CD14-positive monocyte (primary cell): Measurements from ENCODE around the gene SRI. TPM values are rescaled to one million over a fixed set of nuclear protein-coding genes. Genes with fewer than 3 reads are reported as not detected.
A peak's percentile ranks its signal among the peaks of the same experiment; 100 is the strongest.

Experiments
- DNase-seq, 3 donors: peaks; one replicate each; pipeline ENCODE4 v3.0.0-alpha.2; 2011 to 2022
- H2AFZ ChIP-seq: 2 replicates; pipeline ENCODE4 v1.6.0; 2012; ENCODE audit warnings: mild to moderate bottlenecking, low read depth, low read length, inconsistent platforms; ENCODE audit not compliant: insufficient read depth, poor library complexity, severe bottlenecking
- H3K27ac ChIP-seq, 2 donors: 1 replicate in 1 of 2; 2 replicates in 1 of 2; pipeline ENCODE4 v1.5.1; 2012 to 2013; ENCODE audit warnings: low read length in 2 of 2, control low read depth in 1 of 2, inconsistent platforms in 1 of 2, low read depth in 1 of 2, mild to moderate bottlenecking in 1 of 2
- H3K27me3 ChIP-seq, 2 donors: one replicate each; pipeline versions ENCODE4 v1.6.0 to v1.6.1; 2011 to 2013; ENCODE audit warnings: low read length in 2 of 2; ENCODE audit not compliant: control insufficient read depth in 2 of 2, insufficient read depth in 2 of 2
- H3K36me3 ChIP-seq, 2 donors: replicated peaks in 1 of 2; 1 replicate in 1 of 2; 2 replicates in 1 of 2; pipeline versions ENCODE4 v1.5.1 to v1.6.1; 2012 to 2013; ENCODE audit warnings: low read length in 2 of 2, control low read depth in 1 of 2, inconsistent platforms in 1 of 2, mild to moderate bottlenecking in 1 of 2; ENCODE audit not compliant: insufficient read depth in 2 of 2, control insufficient read depth in 1 of 2
- H3K4me1 ChIP-seq, 2 donors: 1 replicate in 1 of 2; 2 replicates in 1 of 2; pipeline versions ENCODE4 v1.5.1 to v1.6.1; 2012 to 2013; ENCODE audit warnings: low read length in 2 of 2, control low read depth in 1 of 2, inconsistent platforms in 1 of 2, mild to moderate bottlenecking in 1 of 2, moderate library complexity in 1 of 2; ENCODE audit not compliant: insufficient read depth in 2 of 2, control insufficient read depth in 1 of 2
- H3K4me2 ChIP-seq: replicated peaks from 2 replicates; pipeline ENCODE3; 2012; ENCODE audit warnings: low read length, moderate library complexity, mild to moderate bottlenecking; ENCODE audit not compliant: poor library complexity, severe bottlenecking; ENCODE audit errors: extremely low read depth
- H3K4me3 ChIP-seq, 3 experiments: fragments of 200-600 bp in 1 of 3; sonication (generic) in 1 of 3; replicated peaks in 1 of 3; 1 replicate in 2 of 3; 2 replicates in 1 of 3; pipeline ENCODE4 v1.5.1; 2011 to 2013; ENCODE audit warnings: low read length in 3 of 3, mild to moderate bottlenecking in 3 of 3, control low read depth in 2 of 3, low read depth in 2 of 3, inconsistent platforms in 1 of 3, moderate library complexity in 1 of 3
- H3K79me2 ChIP-seq: 2 replicates; pipeline ENCODE4 v1.6.0; 2012; ENCODE audit warnings: mild to moderate bottlenecking, control low read depth, inconsistent platforms, low read length, moderate library complexity; ENCODE audit not compliant: insufficient read depth
- H3K9ac ChIP-seq: 2 replicates; pipeline ENCODE4 v1.6.0; 2017; ENCODE audit warnings: low read length, mild to moderate bottlenecking; ENCODE audit not compliant: insufficient read depth, poor library complexity, severe bottlenecking
- H3K9me3 ChIP-seq, 2 donors: replicated peaks in 1 of 2; 1 replicate in 1 of 2; 2 replicates in 1 of 2; pipeline versions ENCODE4 v1.5.1 to v1.6.1; 2012 to 2013; ENCODE audit warnings: low read length in 2 of 2, control low read depth in 1 of 2; ENCODE audit not compliant: control insufficient read depth in 1 of 2, insufficient read depth in 1 of 2
- H4K20me1 ChIP-seq: 2 replicates; pipeline ENCODE4 v1.6.0; 2012; ENCODE audit warnings: mild to moderate bottlenecking, low read length, control low read depth, moderate library complexity; ENCODE audit not compliant: insufficient read depth
- H3K27ac Mint-ChIP-seq, 7 donors: one replicate each; pipeline ENCODE4 v1.8.0; 2020; ENCODE audit warnings: mild to moderate bottlenecking in 7 of 7, mixed read lengths in 7 of 7, moderate library complexity in 6 of 7, inconsistent platforms in 2 of 7
- H3K27me3 Mint-ChIP-seq, 3 donors: one replicate each; pipeline ENCODE4 v1.8.0; 2021 to 2022; ENCODE audit warnings: low read depth in 3 of 3, mild to moderate bottlenecking in 3 of 3, mixed read lengths in 3 of 3, moderate library complexity in 3 of 3, inconsistent platforms in 1 of 3
- H3K36me3 Mint-ChIP-seq, 2 donors: one replicate each; pipeline ENCODE4 v1.8.0; 2020; ENCODE audit warnings: mixed read lengths in 2 of 2, inconsistent platforms in 1 of 2, mild to moderate bottlenecking in 1 of 2
- H3K4me1 Mint-ChIP-seq: one replicate; pipeline ENCODE4 v1.8.0; 2020; ENCODE audit warnings: mild to moderate bottlenecking, mixed read lengths
- H3K4me3 Mint-ChIP-seq, 2 donors: one replicate each; pipeline ENCODE4 v1.8.0; 2020; ENCODE audit warnings: mild to moderate bottlenecking in 2 of 2, mixed read lengths in 2 of 2, moderate library complexity in 1 of 2
- H3K9me3 Mint-ChIP-seq, 7 donors: one replicate each; pipeline ENCODE4 v1.8.0; 2020 to 2022; ENCODE audit warnings: mixed read lengths in 7 of 7, mild to moderate bottlenecking in 6 of 7, moderate library complexity in 6 of 7, inconsistent platforms in 2 of 7
- WGBS: methylation state at CpG from one replicate; pipeline ENCODE4 v1.1.5; 2013; ENCODE audit warnings: missing lambda C conversion rate; ENCODE audit not compliant: insufficient coverage; 5-methylcytosine and 5-hydroxymethylcytosine counted together
- intact Hi-C, 2 donors: fragments of 100-400 bp; cut with micrococcal nuclease; formaldehyde crosslinking; loops; one replicate each; pipeline versions ENCODE4 v1.15.0 to v1.15.1; 2023
- polyA plus RNA-seq, 3 donors: library from polyadenylated mRNA; depleted of rRNA in 1 of 3; unstranded in 2 of 3; stranded (reverse) in 1 of 3; fragments of 300-500 nt in 2 of 3; fragments of >200 nt in 1 of 3; fragmentation: Illumina TruSeq in 2 of 3; gene quantifications; 1 replicate in 2 of 3; 2 replicates in 1 of 3; pipeline ENCODE4 v1.2.3, GENCODE V29; 2012 to 2021
- TF ChIP-seq, protein P1 (sequence below): fragments of 200-600 bp; IDR thresholded peaks from one replicate; pipeline ENCODE4 v1.8.0; 2022; ENCODE audit warnings: antibody characterized with exemption, mild to moderate bottlenecking

Gene SRI
- polyA plus RNA-seq, 3 donors: 53.0 to 238 (median 216) TPM

DNA sequence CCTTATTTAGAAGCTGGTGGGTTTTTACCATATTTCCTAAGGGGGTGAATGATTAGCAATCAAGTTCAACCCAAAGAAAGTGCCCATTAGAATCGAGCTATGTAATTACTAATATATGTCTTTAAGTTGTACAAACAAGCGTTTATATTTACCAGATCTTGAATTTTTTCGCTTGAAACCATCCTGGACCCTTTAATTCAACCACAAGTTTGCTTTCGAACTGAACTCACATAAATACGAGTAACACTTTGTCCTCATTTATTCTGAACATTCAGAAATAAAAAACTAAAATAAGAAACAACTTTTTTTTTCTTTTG, 1.5 kb downstream of the SRI start:
- Mint-ChIP-seq H3K4me1 (peaks cover 38% of the 10 kb centered on the region), H3K36me3 (peaks cover 24 to 25% of the 10 kb centered on the region in 2 donors), H3K9me3 (no peaks in the 10 kb centered on the region), H3K4me3 (peak overlapping the region; percentile 92 to 98), H3K27ac (peak overlapping the region; percentile 77 to 97 (median 95)), H3K27me3 (peaks cover 0 to 1% (median 0%) of the 10 kb centered on the region in 3 donors)
- intact Hi-C loops: no loop called here
- TF ChIP-seq, protein P1, sequence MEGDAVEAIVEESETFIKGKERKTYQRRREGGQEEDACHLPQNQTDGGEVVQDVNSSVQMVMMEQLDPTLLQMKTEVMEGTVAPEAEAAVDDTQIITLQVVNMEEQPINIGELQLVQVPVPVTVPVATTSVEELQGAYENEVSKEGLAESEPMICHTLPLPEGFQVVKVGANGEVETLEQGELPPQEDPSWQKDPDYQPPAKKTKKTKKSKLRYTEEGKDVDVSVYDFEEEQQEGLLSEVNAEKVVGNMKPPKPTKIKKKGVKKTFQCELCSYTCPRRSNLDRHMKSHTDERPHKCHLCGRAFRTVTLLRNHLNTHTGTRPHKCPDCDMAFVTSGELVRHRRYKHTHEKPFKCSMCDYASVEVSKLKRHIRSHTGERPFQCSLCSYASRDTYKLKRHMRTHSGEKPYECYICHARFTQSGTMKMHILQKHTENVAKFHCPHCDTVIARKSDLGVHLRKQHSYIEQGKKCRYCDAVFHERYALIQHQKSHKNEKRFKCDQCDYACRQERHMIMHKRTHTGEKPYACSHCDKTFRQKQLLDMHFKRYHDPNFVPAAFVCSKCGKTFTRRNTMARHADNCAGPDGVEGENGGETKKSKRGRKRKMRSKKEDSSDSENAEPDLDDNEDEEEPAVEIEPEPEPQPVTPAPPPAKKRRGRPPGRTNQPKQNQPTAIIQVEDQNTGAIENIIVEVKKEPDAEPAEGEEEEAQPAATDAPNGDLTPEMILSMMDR: no peak
- peak; percentile 34 to 83 (median 68) for DNase-seq
- H3K36me3 ChIP-seq: peaks cover 28 to 37% of the 10 kb centered on the region in 2 donors
- peaks cover 44% of the 10 kb centered on the region for H3K79me2 ChIP-seq
- peaks cover 18% of the 10 kb centered on the region for H4K20me1 ChIP-seq
- peak overlapping the region; percentile 82 for H3K9ac ChIP-seq
- H3K9me3 ChIP-seq: no peaks in the 10 kb centered on the region
- H3K4me3 ChIP-seq: peak overlapping the region; percentile 59 to 91 (median 86)
- peak overlapping the region; percentile 93 for H3K4me2 ChIP-seq
- WGBS: 24% methylated on average over 3 of the region's 5 CpGs
- H3K27me3 ChIP-seq: no peaks in the 10 kb centered on the region
- H2AFZ ChIP-seq: peak overlapping the region; percentile 83
- peaks cover 23 to 32% of the 10 kb centered on the region in 2 donors for H3K4me1 ChIP-seq
- H3K27ac ChIP-seq: peak overlapping the region; percentile 76 to 94

DNA sequence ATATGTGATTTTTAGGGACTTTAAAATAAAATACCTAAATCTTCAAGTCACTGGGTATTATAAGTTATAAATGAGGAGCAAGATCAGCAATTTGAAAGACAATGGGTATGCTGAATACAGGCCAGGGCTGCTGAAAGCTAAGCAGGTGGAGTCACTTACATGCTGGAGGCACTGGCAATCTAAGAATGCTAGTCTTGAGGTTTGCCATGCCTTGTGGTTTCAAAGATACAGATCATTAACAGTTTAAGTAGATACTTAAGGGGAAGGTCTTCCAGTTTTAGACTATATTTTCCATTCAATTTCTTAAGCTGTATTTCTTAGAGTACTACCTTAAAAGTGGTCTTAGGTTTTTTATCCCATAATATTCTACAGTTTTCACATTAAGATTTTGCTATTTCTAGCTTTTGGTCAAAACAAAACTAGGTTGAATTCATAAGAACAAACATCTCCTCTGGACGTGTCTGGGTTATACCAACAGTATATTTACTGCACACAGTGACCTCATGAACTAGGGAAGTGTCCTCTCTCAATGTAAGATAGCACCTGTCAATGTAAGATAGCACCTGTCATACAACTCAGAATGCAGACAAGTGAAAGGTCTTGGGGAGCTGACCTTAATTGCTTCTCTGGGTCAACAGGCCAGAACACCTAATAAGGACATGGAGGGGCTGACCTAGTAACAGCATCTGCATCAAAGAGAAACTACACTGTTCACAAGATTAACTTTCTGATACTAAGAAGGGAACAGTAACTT, 2.0 kb downstream of the SRI start:
- no peak overlapping the region for H3K9ac ChIP-seq
- peaks cover 44% of the 10 kb centered on the region for H3K79me2 ChIP-seq
- H3K36me3 Mint-ChIP-seq: peaks cover 29 to 31% of the 10 kb centered on the region in 2 donors
- peak overlapping the region in 1 of 2 donors; percentile 94 for H3K27ac ChIP-seq
- H3K4me1 ChIP-seq: peaks cover 23 to 32% of the 10 kb centered on the region in 2 donors
- H3K9me3 ChIP-seq: no peaks in the 10 kb centered on the region
- no peak for DNase-seq
- H3K27me3 Mint-ChIP-seq: peaks cover 0 to 1% (median 0%) of the 10 kb centered on the region in 3 donors
- no CpG with 5 or more reads among the region's 1 CpG for WGBS
- intact Hi-C loops: no loop called here
- TF ChIP-seq, protein P1: no peak
- peaks cover 38% of the 10 kb centered on the region for H3K4me1 Mint-ChIP-seq
- H3K36me3 ChIP-seq: peaks cover 32 to 43% of the 10 kb centered on the region in 2 donors
- peak overlapping the region; percentile 93 for H3K4me2 ChIP-seq
- H3K27ac Mint-ChIP-seq: peak overlapping the region; percentile 35 to 97 (median 94)
- H3K27me3 ChIP-seq: no peaks in the 10 kb centered on the region
- no peaks in the 10 kb centered on the region for H3K9me3 Mint-ChIP-seq
- peak overlapping the region in 2 of 3 experiments; percentile 86 to 91 for H3K4me3 ChIP-seq
- H2AFZ ChIP-seq: no peak overlapping the region
- peaks cover 19% of the 10 kb centered on the region for H4K20me1 ChIP-seq
- H3K4me3 Mint-ChIP-seq: peak overlapping the region; percentile 92 to 98
